WTC11 (cell line): Measurements from ENCODE around the gene SUB1. TPM values are rescaled to one million over a fixed set of nuclear protein-coding genes. Genes with fewer than 3 reads are reported as not detected.
"Not testable (repeated sequence)": the region's sequence is repeated elsewhere in the genome, so short reads cannot be mapped to it uniquely, and the experiment has no call there.

Experiments used
- ATAC-seq: fragments of 200-7000 bp; cut with Tn5 transposase; 2 replicates; pipeline ENCODE4 v1.10.0; 2021; ENCODE audit warnings: mild to moderate bottlenecking, moderate library complexity
- CTCF ChIA-PET: fragments of 300-600 bp; sonication (Branson Sonifier 250); formaldehyde crosslinking; loops from one replicate; lab custom pipeline; 2021; ENCODE audit warnings: antibody characterized with exemption; lab: Charles Lee
- POLR2A ChIA-PET: fragments of 350-600 bp; sonication (Branson Sonifier 250); formaldehyde crosslinking; loops from one replicate; lab custom pipeline; 2021; ENCODE audit warnings: antibody characterized with exemption; lab: Charles Lee
- DNase-seq: peaks from one replicate; pipeline ENCODE4 v3.0.0; 2021; ENCODE audit warnings: low spot score
- H3K27ac Mint-ChIP-seq: 2 replicates; pipeline ENCODE4 v1.8.0; 2021; ENCODE audit warnings: mixed read lengths
- H3K27me3 Mint-ChIP-seq: 2 replicates; pipeline ENCODE4 v1.8.0; 2021; ENCODE audit warnings: low read depth, mild to moderate bottlenecking, moderate library complexity, mixed read lengths
- H3K36me3 Mint-ChIP-seq: 2 replicates; pipeline ENCODE4 v1.8.0; 2021; ENCODE audit warnings: mixed read lengths
- H3K4me1 Mint-ChIP-seq: 2 replicates; pipeline ENCODE4 v1.8.0; 2022; ENCODE audit warnings: mixed read lengths
- H3K4me3 Mint-ChIP-seq: 2 replicates; pipeline ENCODE4 v1.8.0; 2021; ENCODE audit warnings: mild to moderate bottlenecking, moderate library complexity, mixed read lengths
- H3K9me3 Mint-ChIP-seq: 2 replicates; pipeline ENCODE4 v1.8.0; 2021; ENCODE audit warnings: mixed read lengths
- CDX4 ChIP-seq: fragments of 250-450 bp; sonication (Bioruptor Pico); IDR thresholded peaks from 2 replicates; pipeline ENCODE4 v1.9.0; 2021; ENCODE audit warnings: moderate library complexity, mild to moderate bottlenecking, inconsistent platforms, borderline replicate concordance
- ELF4 ChIP-seq: sonication (generic); formaldehyde crosslinking; IDR thresholded peaks from 2 replicates; pipeline ENCODE4 v1.8.1; 2022; ENCODE audit warnings: low read depth, mild to moderate bottlenecking, moderate library complexity, missing genetic modification reagents
- ETV6 ChIP-seq: sonication (generic); formaldehyde crosslinking; IDR thresholded peaks from 2 replicates; pipeline ENCODE4 v1.8.1; 2022; ENCODE audit warnings: mild to moderate bottlenecking, missing genetic modification reagents
- FOXK1 ChIP-seq: sonication (generic); formaldehyde crosslinking; IDR thresholded peaks from 2 replicates; pipeline ENCODE4 v1.8.0; 2022; ENCODE audit warnings: mild to moderate bottlenecking, moderate library complexity, missing genetic modification reagents
- HMGA2 ChIP-seq: fragments of 250-450 bp; sonication (Bioruptor Pico); IDR thresholded peaks from 2 replicates; pipeline ENCODE4 v1.4.0; 2021; ENCODE audit warnings: mild to moderate bottlenecking, moderate library complexity
- NFE2L1 ChIP-seq: sonication (generic); formaldehyde crosslinking; IDR thresholded peaks from 2 replicates; pipeline ENCODE4 v1.8.1; 2023; ENCODE audit warnings: missing genetic modification reagents
- SMAD3 ChIP-seq: sonication (generic); formaldehyde crosslinking; IDR thresholded peaks from 2 replicates; pipeline ENCODE4 v1.8.0; 2022; ENCODE audit warnings: missing genetic modification reagents, mild to moderate bottlenecking, borderline replicate concordance
- SOX15 ChIP-seq: fragments of 250-450 bp; sonication (Bioruptor Pico); IDR thresholded peaks from 2 replicates; pipeline ENCODE4 v1.9.0; 2021; ENCODE audit warnings: mild to moderate bottlenecking
- SP1 ChIP-seq: sonication (generic); formaldehyde crosslinking; conservative IDR thresholded peaks from 2 replicates; pipeline ENCODE4 v1.8.1; 2022; ENCODE audit warnings: missing genetic modification reagents
- TCF7 ChIP-seq: sonication (generic); formaldehyde crosslinking; IDR thresholded peaks from 2 replicates; pipeline ENCODE4 v1.8.0; 2022; ENCODE audit warnings: mild to moderate bottlenecking, low read depth, missing genetic modification reagents, moderate library complexity
- ZNF121 ChIP-seq: sonication (generic); formaldehyde crosslinking; IDR thresholded peaks from 2 replicates; pipeline ENCODE4 v1.8.0; 2023; ENCODE audit warnings: missing genetic modification reagents
- ZNF219 ChIP-seq: sonication (generic); formaldehyde crosslinking; IDR thresholded peaks from 2 replicates; pipeline ENCODE4 v1.8.0; 2023; ENCODE audit warnings: missing genetic modification reagents, mild to moderate bottlenecking, borderline replicate concordance
- ZNF232 ChIP-seq: sonication (generic); formaldehyde crosslinking; IDR thresholded peaks from 2 replicates; pipeline ENCODE4 v1.8.0; 2022; ENCODE audit warnings: mild to moderate bottlenecking, missing genetic modification reagents
- ZNF263 ChIP-seq: sonication (generic); formaldehyde crosslinking; IDR thresholded peaks from 2 replicates; pipeline ENCODE4 v1.8.1; 2022; ENCODE audit warnings: low read depth, mild to moderate bottlenecking, moderate library complexity, missing genetic modification reagents
- ZNF396 ChIP-seq: fragments of 250-450 bp; sonication (Bioruptor Pico); IDR thresholded peaks from 2 replicates; pipeline ENCODE4 v1.8.0; 2021; ENCODE audit warnings: mild to moderate bottlenecking, moderate library complexity, borderline replicate concordance
- ZNF425 ChIP-seq: fragments of 250-450 bp; sonication (Bioruptor Pico); conservative IDR thresholded peaks from 2 replicates; pipeline ENCODE4 v1.9.0; 2021; ENCODE audit warnings: mild to moderate bottlenecking
- ZNF671 ChIP-seq: fragments of 250-450 bp; sonication (Bioruptor Pico); IDR thresholded peaks from 2 replicates; pipeline ENCODE4 v1.8.0; 2021; ENCODE audit warnings: mild to moderate bottlenecking
- total RNA-seq: library from RNA; stranded (reverse); gene quantifications from 3 replicates; pipeline ENCODE4 v1.2.3, GENCODE V29; 2021

Gene SUB1
- total RNA-seq, 1 experiment from 2014 or later: 258 TPM

- TF ChIP-seq ZNF425 (CRISPR knock-in tag) (no peak), SMAD3 (CRISPR knock-in tag) (no peak), ZNF121 (CRISPR knock-in tag) (no peak), ZNF671 (CRISPR knock-in tag) (no peak)
- TF ChIP-seq, all 79 proteins: peak for 0
These were observed 45.6 kb downstream of the SUB1 start (continued) for GRCh38 chr5:32630867-32631491.

GRCh38 chr5:32633017-32633416 is 47.7 kb downstream of the SUB1 start:
- H3K36me3 Mint-ChIP-seq, H3K27ac Mint-ChIP-seq, H3K4me1 Mint-ChIP-seq, POLR2A ChIA-PET, DNase-seq, H3K4me3 Mint-ChIP-seq, ATAC-seq, H3K9me3 Mint-ChIP-seq, H3K27me3 Mint-ChIP-seq: not testable (repeated sequence)
- CTCF ChIA-PET: interaction anchor here (1.2 kb wide), 1 partner anchor 57 kb away, joined by 4 read pairs; no protein-coding TSS in a partner anchor

GRCh38 chr5:32638309-32638708 is 53.0 kb downstream of the SUB1 start:
- ATAC-seq: no peak; the same call in 1 of the 2 replicates
- no peak overlapping the region for H3K27ac Mint-ChIP-seq

GRCh38 chr5:32639943-32640342 is 54.6 kb downstream of the SUB1 start:
- ChIA-PET POLR2A (no interaction called here), CTCF (no interaction called here)
- no peaks in the 10 kb centered on the region for H3K27me3 Mint-ChIP-seq
- ATAC-seq: no peak
- H3K4me3 Mint-ChIP-seq: no peak overlapping the region
- no peaks in the 10 kb centered on the region; the same call in 1 of the 2 replicates for H3K9me3 Mint-ChIP-seq
- no peak for TF ChIP-seq SP1
- no peak for TF ChIP-seq ZNF396 (CRISPR knock-in tag)
- no peak for TF ChIP-seq ELF4 (CRISPR knock-in tag)
- no peak for TF ChIP-seq ZNF232 (CRISPR knock-in tag)
- no peak for TF ChIP-seq FOXK1
- no peak for TF ChIP-seq ETV6 (CRISPR knock-in tag)
- no peaks in the 10 kb centered on the region for H3K36me3 Mint-ChIP-seq
- no peaks in the 10 kb centered on the region for H3K4me1 Mint-ChIP-seq
- H3K27ac Mint-ChIP-seq: no peak overlapping the region
- no peak for DNase-seq

More at GRCh38 chr5:32638309-32638708, 53.0 kb downstream of the SUB1 start:
- no peak for TF ChIP-seq CDX4 (CRISPR knock-in tag)
- TF ChIP-seq HMGA2 (CRISPR knock-in tag): no peak
- TF ChIP-seq FOXK1: no peak
- no peak for TF ChIP-seq SOX15 (CRISPR knock-in tag)
- TF ChIP-seq ZNF425 (CRISPR knock-in tag): no peak
- no peak for TF ChIP-seq ZNF671 (CRISPR knock-in tag)
- TF ChIP-seq ZNF263 (CRISPR knock-in tag): no peak
- TF ChIP-seq TCF7 (CRISPR knock-in tag): no peak
- no peak for TF ChIP-seq ZNF219 (CRISPR knock-in tag)
- no peak for TF ChIP-seq NFE2L1 (CRISPR knock-in tag)
- ChIA-PET POLR2A (no interaction called here), CTCF (no interaction called here)
- no peaks in the 10 kb centered on the region for H3K4me1 Mint-ChIP-seq
- no peak overlapping the region for H3K4me3 Mint-ChIP-seq
- no peaks in the 10 kb centered on the region for H3K36me3 Mint-ChIP-seq
- no peak for DNase-seq
- no peaks in the 10 kb centered on the region; the same call in 1 of the 2 replicates for H3K9me3 Mint-ChIP-seq
- H3K27me3 Mint-ChIP-seq: no peaks in the 10 kb centered on the region
